Measurements from ENCODE around the gene GLRB.
"Not testable (repeated sequence)": the region's sequence is repeated elsewhere in the genome, so short reads cannot be mapped to it uniquely, and the experiment has no call there.

The GLRB gene

GRCh38 chr4:157143369-157143768 is 67.4 kb downstream of the GLRB start:
- DNase-seq (ENCODE audit: insufficient read length) (no peak), FAIRE-seq (no peak)
- no peak for TF ChIP-seq TAF1 (IDR thresholded peaks at IDR 0.05; ENCODE audit: borderline replicate concordance, low read depth, low read length)
- no peak for TF ChIP-seq POLR2A (IDR thresholded peaks at IDR 0.05; ENCODE audit: low read depth, low read length)
- no peak for TF ChIP-seq POLR2AphosphoS5 (IDR thresholded peaks at IDR 0.05; ENCODE audit: low read depth, low read length)

GRCh38 chr4:157151711-157152110 is 75.8 kb downstream of the GLRB start:
- FAIRE-seq: no peak

GRCh38 chr4:157165935-157166610 is 90.1 kb downstream of the GLRB start:
- no peak for FAIRE-seq
- DNase-seq (ENCODE audit: insufficient read length): no peak
- no peak for TF ChIP-seq POLR2AphosphoS5 (IDR thresholded peaks at IDR 0.05; ENCODE audit: low read depth, low read length)
- no peak for TF ChIP-seq POLR2A (IDR thresholded peaks at IDR 0.05; ENCODE audit: low read depth, low read length)
- TF ChIP-seq TAF1 (IDR thresholded peaks at IDR 0.05; ENCODE audit: borderline replicate concordance, low read depth, low read length): no peak

More at GRCh38 chr4:157151711-157152110, 75.8 kb downstream of the GLRB start:
- TF ChIP-seq POLR2A (IDR thresholded peaks at IDR 0.05; ENCODE audit: low read depth, low read length) (no peak), POLR2AphosphoS5 (IDR thresholded peaks at IDR 0.05; ENCODE audit: low read depth, low read length) (no peak), TAF1 (IDR thresholded peaks at IDR 0.05; ENCODE audit: borderline replicate concordance, low read depth, low read length) (no peak)
- no peak for DNase-seq (ENCODE audit: insufficient read length)

GRCh38 chr4:157170321-157170720 is 94.4 kb downstream of the GLRB start:
- FAIRE-seq (no peak), DNase-seq (ENCODE audit: insufficient read length) (no peak)
- no peak for TF ChIP-seq POLR2AphosphoS5 (IDR thresholded peaks at IDR 0.05; ENCODE audit: low read depth, low read length)
- no peak for TF ChIP-seq POLR2A (IDR thresholded peaks at IDR 0.05; ENCODE audit: low read depth, low read length)
- no peak for TF ChIP-seq TAF1 (IDR thresholded peaks at IDR 0.05; ENCODE audit: borderline replicate concordance, low read depth, low read length)

- FAIRE-seq: no peak
- DNase-seq (ENCODE audit: insufficient read length): no peak
- TF ChIP-seq POLR2AphosphoS5 (IDR thresholded peaks at IDR 0.05; ENCODE audit: low read depth, low read length): no peak
- TF ChIP-seq POLR2A (IDR thresholded peaks at IDR 0.05; ENCODE audit: low read depth, low read length): no peak
- TF ChIP-seq TAF1 (IDR thresholded peaks at IDR 0.05; ENCODE audit: borderline replicate concordance, low read depth, low read length): no peak
Measured at GRCh38 chr4:157172011-157172410, 96.1 kb downstream of the GLRB start.

- DNase-seq (ENCODE audit: insufficient read length): not testable (repeated sequence)
Measured at GRCh38 chr4:157180268-157180667, 104.3 kb downstream of the GLRB start.

GRCh38 chr4:157184300-157184699 is 108.3 kb downstream of the GLRB start:
- TF ChIP-seq POLR2A (IDR thresholded peaks at IDR 0.05; ENCODE audit: low read depth, low read length) (no peak), POLR2AphosphoS5 (IDR thresholded peaks at IDR 0.05; ENCODE audit: low read depth, low read length) (no peak), TAF1 (IDR thresholded peaks at IDR 0.05; ENCODE audit: borderline replicate concordance, low read depth, low read length) (no peak)
- FAIRE-seq (no peak), DNase-seq (ENCODE audit: insufficient read length) (no peak)

More at GRCh38 chr4:157180268-157180667, 104.3 kb downstream of the GLRB start:
- not testable (repeated sequence) for FAIRE-seq

GRCh38 chr4:157185363-157185762 is 109.4 kb downstream of the GLRB start:
- no peak for DNase-seq (ENCODE audit: insufficient read length)
- no peak for FAIRE-seq
- TF ChIP-seq TAF1 (IDR thresholded peaks at IDR 0.05; ENCODE audit: borderline replicate concordance, low read depth, low read length) (no peak), POLR2AphosphoS5 (IDR thresholded peaks at IDR 0.05; ENCODE audit: low read depth, low read length) (no peak), POLR2A (IDR thresholded peaks at IDR 0.05; ENCODE audit: low read depth, low read length) (no peak)

GRCh38 chr4:157195374-157195773 is 119.4 kb downstream of the GLRB start:
- FAIRE-seq: no peak
- TF ChIP-seq POLR2A (IDR thresholded peaks at IDR 0.05; ENCODE audit: low read depth, low read length): no peak
- no peak for TF ChIP-seq POLR2AphosphoS5 (IDR thresholded peaks at IDR 0.05; ENCODE audit: low read depth, low read length)
- no peak for TF ChIP-seq TAF1 (IDR thresholded peaks at IDR 0.05; ENCODE audit: borderline replicate concordance, low read depth, low read length)
- no peak for DNase-seq (ENCODE audit: insufficient read length)

GRCh38 chr4:157196046-157196445 is 120.1 kb downstream of the GLRB start:
- TF ChIP-seq POLR2AphosphoS5 (IDR thresholded peaks at IDR 0.05; ENCODE audit: low read depth, low read length): no peak
- TF ChIP-seq POLR2A (IDR thresholded peaks at IDR 0.05; ENCODE audit: low read depth, low read length): no peak
- no peak for TF ChIP-seq TAF1 (IDR thresholded peaks at IDR 0.05; ENCODE audit: borderline replicate concordance, low read depth, low read length)
- DNase-seq (ENCODE audit: insufficient read length) (no peak), FAIRE-seq (no peak)

- no peak for FAIRE-seq
- DNase-seq (ENCODE audit: insufficient read length): no peak
- TF ChIP-seq POLR2A (IDR thresholded peaks at IDR 0.05; ENCODE audit: low read depth, low read length) (no peak), TAF1 (IDR thresholded peaks at IDR 0.05; ENCODE audit: borderline replicate concordance, low read depth, low read length) (no peak), POLR2AphosphoS5 (IDR thresholded peaks at IDR 0.05; ENCODE audit: low read depth, low read length) (no peak)
Measured at GRCh38 chr4:157204634-157205244, 128.8 kb downstream of the GLRB start.

GRCh38 chr4:157217708-157218107 is 141.8 kb downstream of the GLRB start:
- FAIRE-seq: no peak
- TF ChIP-seq POLR2AphosphoS5 (IDR thresholded peaks at IDR 0.05; ENCODE audit: low read depth, low read length): no peak
- TF ChIP-seq TAF1 (IDR thresholded peaks at IDR 0.05; ENCODE audit: borderline replicate concordance, low read depth, low read length): no peak
- no peak for TF ChIP-seq POLR2A (IDR thresholded peaks at IDR 0.05; ENCODE audit: low read depth, low read length)
- no peak for DNase-seq (ENCODE audit: insufficient read length)

Measured in GM12892 (cell line).